Activated T-helper 1 cell treated with anti-CD3 and anti-CD28 coated beads, Interleukin-12 subunit alpha, Interleukin-12 subunit beta, Interleukin-2, Interleukin-4 antibody, amounts not matched to agents 30 ng/mL and 10 ng/mL and 1 ng/mL, durations not matched to agents 14 hours and 24 hours and 36 hours (primary cell): ENCODE data around the gene CNTNAP5. TPM values are rescaled to one million over a fixed set of nuclear protein-coding genes. Genes with fewer than 3 reads are reported as not detected.

Source experiments
- DNase-seq: peaks from one replicate; pipeline ENCODE4 v3.0.0; 2021; ENCODE audit warnings: low spot score
- H3K27ac Mint-ChIP-seq: one replicate; pipeline ENCODE4 v1.8.0; 2021; ENCODE audit warnings: mild to moderate bottlenecking, mixed read lengths
- H3K27me3 Mint-ChIP-seq: one replicate; pipeline ENCODE4 v1.8.0; 2022; ENCODE audit warnings: mild to moderate bottlenecking, moderate library complexity, mixed read lengths; ENCODE audit not compliant: insufficient read depth
- H3K36me3 Mint-ChIP-seq: one replicate; pipeline ENCODE4 v1.8.0; 2021; ENCODE audit warnings: low read depth, mixed read lengths
- H3K4me1 Mint-ChIP-seq: one replicate; pipeline ENCODE4 v1.8.0; 2021; ENCODE audit warnings: low read depth, mixed read lengths
- H3K4me3 Mint-ChIP-seq: one replicate; pipeline ENCODE4 v1.8.0; 2021; ENCODE audit warnings: mild to moderate bottlenecking, moderate library complexity, mixed read lengths
- H3K9me3 Mint-ChIP-seq: one replicate; pipeline ENCODE4 v1.8.0; 2021; ENCODE audit warnings: mixed read lengths
- intact Hi-C: fragments of 100-400 bp; cut with micrococcal nuclease; formaldehyde crosslinking; loops from one replicate; pipeline ENCODE4 v1.15.1; 2024
- total RNA-seq: library from RNA; stranded (reverse); gene quantifications from 2 replicates; pipeline ENCODE4 v1.2.3, GENCODE V29; 2022

The CNTNAP5 gene
- total RNA-seq, 1 donor from 2014 or later = not detected

DNA sequence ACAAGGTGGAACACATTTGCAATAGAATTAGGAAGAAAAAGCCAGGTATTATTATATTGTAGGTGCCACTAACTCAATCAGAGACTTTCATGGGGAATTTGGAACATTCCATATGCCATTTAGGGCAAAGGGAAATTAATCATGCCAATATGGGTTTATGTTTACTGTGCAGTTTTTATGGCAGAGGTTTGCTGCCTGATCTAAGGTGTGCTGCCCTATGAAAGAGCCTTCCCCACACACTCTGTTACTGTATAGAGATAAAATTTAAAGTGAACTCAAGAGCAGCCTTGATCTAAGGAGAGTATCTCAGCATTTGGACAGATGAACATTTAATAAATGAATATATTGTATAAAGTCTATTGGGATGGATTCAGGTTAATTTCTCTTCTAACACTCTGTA lies 771.6 kb downstream of the CNTNAP5 start:
- intact Hi-C loops = no loop called here
- no peaks in the 10 kb centered on the region for H3K27me3 Mint-ChIP-seq
- no peaks in the 10 kb centered on the region for H3K36me3 Mint-ChIP-seq
- no peak overlapping the region for H3K27ac Mint-ChIP-seq
- no peaks in the 10 kb centered on the region for H3K9me3 Mint-ChIP-seq
- DNase-seq = no peak
- H3K4me1 Mint-ChIP-seq = no peaks in the 10 kb centered on the region
- no peak overlapping the region for H3K4me3 Mint-ChIP-seq

DNA sequence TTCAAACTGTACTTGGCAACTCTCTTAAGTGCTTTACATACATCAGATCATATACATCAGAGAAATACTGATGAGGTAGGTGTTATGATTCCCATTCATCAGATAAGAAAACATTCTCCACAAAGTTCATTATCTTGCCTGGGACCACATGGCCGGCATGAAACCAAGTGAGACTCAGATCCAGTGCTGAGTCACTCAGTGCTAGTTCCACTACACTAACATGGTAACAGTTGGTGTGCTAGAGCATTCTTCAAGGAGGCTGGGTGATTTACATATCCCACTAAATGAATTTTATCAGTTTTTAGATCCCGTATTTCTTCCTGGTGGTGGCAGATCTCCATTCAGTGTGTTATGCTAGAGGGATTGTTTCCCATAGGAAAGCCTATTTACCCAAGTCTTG lies 772.0 kb downstream of the CNTNAP5 start:
- Mint-ChIP-seq H3K9me3 (no peaks in the 10 kb centered on the region), H3K4me3 (no peak overlapping the region), H3K4me1 (no peaks in the 10 kb centered on the region), H3K27me3 (no peaks in the 10 kb centered on the region), H3K27ac (no peak overlapping the region), H3K36me3 (no peaks in the 10 kb centered on the region)
- intact Hi-C loops = no loop called here
- DNase-seq = no peak

DNA sequence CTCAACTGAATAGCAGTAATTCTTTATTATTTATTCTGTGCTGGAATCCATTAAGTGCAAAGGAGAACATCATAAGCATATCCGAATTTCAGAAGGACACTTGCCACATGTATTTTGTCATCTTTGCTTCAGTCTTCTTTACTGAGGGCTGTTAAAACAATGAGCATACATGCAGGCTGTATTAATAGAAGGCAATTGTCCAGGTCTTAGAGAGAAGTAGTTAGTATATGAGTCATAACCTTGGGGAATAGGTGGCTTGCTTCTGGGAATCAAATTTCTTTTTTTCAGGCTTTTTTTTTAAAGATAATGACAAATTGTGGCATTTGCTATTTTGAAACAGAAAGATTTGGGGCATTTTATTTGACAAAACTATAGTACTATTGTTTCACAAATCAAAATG lies 773.5 kb downstream of the CNTNAP5 start:
- H3K4me3 Mint-ChIP-seq = no peak overlapping the region
- no peaks in the 10 kb centered on the region for H3K36me3 Mint-ChIP-seq
- H3K9me3 Mint-ChIP-seq = no peaks in the 10 kb centered on the region
- no peak overlapping the region for H3K27ac Mint-ChIP-seq
- H3K4me1 Mint-ChIP-seq = no peaks in the 10 kb centered on the region
- intact Hi-C loops = no loop called here
- no peak for DNase-seq
- no peaks in the 10 kb centered on the region for H3K27me3 Mint-ChIP-seq

DNA sequence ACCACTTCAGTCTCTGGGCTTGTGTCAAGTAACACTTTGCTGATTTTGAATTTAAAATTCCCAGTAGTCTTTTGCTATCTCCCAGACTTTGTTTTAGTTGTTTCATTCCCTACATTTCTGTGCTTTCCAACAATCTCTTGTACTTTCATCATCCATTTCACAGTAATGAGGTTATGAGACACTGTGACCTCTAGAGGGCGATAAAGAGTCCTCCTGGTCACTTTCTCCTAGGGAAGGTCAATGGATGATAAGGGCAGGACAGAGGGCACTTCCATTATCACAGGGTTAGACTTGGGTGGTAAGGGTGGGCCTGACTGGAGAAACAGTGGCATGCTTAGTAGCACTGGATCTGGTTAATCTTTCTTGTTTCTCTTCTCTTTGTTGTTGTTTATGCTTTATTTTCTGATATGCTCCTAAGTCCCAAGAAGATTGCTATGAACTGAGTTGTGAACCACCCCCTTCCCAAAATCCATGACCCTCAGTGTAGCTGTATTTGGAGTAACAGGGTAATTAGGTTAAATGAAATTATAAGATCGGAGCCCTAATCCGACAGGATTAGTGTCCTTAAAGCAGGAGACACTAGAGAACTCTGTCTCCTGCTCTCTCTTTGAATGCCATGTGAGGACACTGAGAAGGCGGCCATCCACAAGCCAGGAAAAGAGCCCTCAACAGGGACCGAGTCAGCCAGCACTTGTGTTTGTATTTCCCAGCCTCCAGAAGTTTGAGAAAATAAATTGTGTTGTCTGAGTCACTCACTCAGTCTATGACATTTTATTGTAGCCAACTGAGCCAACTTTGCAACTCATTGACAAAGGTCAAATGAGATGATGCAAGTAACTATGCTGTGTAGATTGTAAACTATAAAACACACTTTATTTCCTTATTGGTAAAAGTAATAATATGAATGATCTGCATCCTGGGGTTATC lies 779.2 kb downstream of the CNTNAP5 start:
- Mint-ChIP-seq H3K27me3 (no peaks in the 10 kb centered on the region), H3K36me3 (no peaks in the 10 kb centered on the region), H3K9me3 (no peaks in the 10 kb centered on the region), H3K4me1 (no peaks in the 10 kb centered on the region), H3K4me3 (no peak overlapping the region), H3K27ac (no peak overlapping the region)
- DNase-seq = no peak
- intact Hi-C loops = loop anchor here (5.0 kb wide), 1 partner anchor 1973 kb away; no protein-coding TSS in a partner anchor

DNA sequence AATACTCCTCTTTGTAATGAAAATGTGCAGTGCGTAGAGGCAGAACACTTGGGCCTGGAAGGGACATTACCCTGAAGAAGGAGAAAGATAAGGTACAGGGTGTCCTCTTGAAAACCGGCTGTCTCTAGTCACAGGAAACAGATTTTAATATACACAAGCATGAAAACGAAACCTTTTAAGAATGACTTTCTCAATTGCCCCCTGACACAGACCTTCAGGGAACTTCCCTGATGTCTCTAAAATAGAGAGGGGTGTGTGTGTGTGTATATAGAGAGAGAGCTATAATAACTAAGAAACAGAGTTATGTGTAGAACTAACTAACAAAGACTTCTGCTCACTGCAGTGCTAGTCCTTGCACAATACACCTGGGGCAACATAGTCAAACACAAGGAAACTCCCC lies 780.0 kb downstream of the CNTNAP5 start:
- H3K27me3 Mint-ChIP-seq = no peaks in the 10 kb centered on the region
- no peak for DNase-seq
- H3K4me3 Mint-ChIP-seq = no peak overlapping the region
- H3K9me3 Mint-ChIP-seq = no peaks in the 10 kb centered on the region
- H3K36me3 Mint-ChIP-seq = no peaks in the 10 kb centered on the region
- H3K27ac Mint-ChIP-seq = no peak overlapping the region
- intact Hi-C loops = no loop called here
- H3K4me1 Mint-ChIP-seq = no peaks in the 10 kb centered on the region

DNA sequence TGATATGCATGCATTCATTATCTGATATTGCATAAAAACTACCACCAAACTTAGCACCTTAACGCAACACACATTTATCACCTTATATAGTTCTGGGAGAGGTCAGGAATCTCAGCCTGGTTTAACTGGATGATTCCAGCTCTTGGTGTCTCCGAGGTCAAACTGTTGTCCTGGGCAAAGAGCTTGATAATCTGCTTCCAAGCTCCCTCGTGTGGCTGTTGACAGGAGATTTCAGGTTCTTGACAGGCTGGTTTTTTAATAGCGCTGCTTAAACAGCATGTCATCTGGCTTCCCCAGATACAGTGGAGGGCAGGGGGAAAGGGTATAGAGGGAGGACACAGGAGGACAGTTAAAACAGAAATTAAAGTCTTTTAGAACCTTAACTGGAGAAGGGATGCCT lies 785.0 kb downstream of the CNTNAP5 start:
- intact Hi-C loops = no loop called here
- DNase-seq = no peak
- Mint-ChIP-seq H3K4me1 (no peaks in the 10 kb centered on the region), H3K36me3 (no peaks in the 10 kb centered on the region), H3K4me3 (no peak overlapping the region), H3K27ac (no peak overlapping the region), H3K27me3 (no peaks in the 10 kb centered on the region), H3K9me3 (no peaks in the 10 kb centered on the region)

DNA sequence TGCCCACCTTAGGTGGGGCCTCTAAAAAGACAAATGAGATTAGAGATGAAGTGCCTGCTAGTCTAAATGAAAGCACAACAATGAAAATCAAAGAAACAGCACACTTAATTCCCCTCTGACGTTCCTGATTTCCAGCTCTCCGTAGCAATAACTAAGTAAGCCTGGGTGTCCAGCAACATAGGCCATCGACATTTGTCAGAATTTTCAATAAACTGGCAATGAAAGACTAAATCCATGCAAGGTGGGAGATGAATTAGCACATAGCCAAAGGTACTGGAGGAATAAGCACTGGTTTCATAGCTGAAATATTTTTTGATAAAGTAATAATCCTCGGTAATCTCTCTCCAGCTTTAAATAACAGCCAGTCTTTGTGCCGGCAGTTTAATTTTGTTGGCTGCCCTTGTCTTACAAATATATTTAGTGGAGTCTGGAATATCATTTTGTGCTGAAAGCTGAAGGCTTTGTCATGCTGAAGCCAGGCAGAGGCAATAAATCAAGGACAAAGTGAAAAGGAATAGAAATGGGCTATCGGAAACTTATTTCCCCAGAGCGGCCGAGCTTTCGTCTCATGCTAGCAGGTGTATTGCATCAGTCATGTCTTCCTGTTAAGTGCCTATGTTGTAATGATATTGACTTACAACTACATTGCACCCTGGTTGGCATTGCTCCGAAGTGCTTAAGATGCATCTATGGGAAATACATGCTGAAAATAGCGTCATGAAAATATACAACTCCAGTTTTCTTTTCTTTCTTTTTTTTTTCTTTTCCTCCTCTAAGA lies 790.1 kb downstream of the CNTNAP5 start:
- no peak overlapping the region for H3K4me3 Mint-ChIP-seq
- no peaks in the 10 kb centered on the region for H3K4me1 Mint-ChIP-seq
- H3K27ac Mint-ChIP-seq = no peak overlapping the region
- H3K9me3 Mint-ChIP-seq = no peaks in the 10 kb centered on the region
- no peak for DNase-seq
- intact Hi-C loops = no loop called here
- H3K36me3 Mint-ChIP-seq = no peaks in the 10 kb centered on the region
- no peaks in the 10 kb centered on the region for H3K27me3 Mint-ChIP-seq

DNA sequence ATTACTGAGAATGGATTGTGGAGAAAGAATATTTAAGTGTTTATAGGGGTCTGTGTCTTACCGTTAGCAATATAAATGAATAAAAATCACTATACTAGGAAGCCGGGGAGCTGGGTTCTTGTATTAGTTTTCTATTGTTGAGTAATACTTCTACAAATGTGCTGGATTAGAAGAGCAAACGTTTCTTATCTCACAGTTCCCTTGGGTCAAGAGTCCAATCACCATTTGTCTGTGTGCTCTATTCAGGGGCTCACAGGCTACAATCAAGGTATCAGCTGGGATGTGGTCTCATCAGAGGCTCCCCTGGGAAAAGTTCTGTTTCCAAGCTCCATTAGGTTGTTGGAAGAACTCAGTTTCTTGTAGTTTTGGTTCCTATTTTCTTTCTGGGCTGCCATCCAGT lies 790.9 kb downstream of the CNTNAP5 start:
- intact Hi-C loops = no loop called here
- H3K4me1 Mint-ChIP-seq = no peaks in the 10 kb centered on the region
- H3K9me3 Mint-ChIP-seq = no peaks in the 10 kb centered on the region
- no peak for DNase-seq
- no peaks in the 10 kb centered on the region for H3K36me3 Mint-ChIP-seq
- no peaks in the 10 kb centered on the region for H3K27me3 Mint-ChIP-seq
- no peak overlapping the region for H3K4me3 Mint-ChIP-seq
- no peak overlapping the region for H3K27ac Mint-ChIP-seq

DNA sequence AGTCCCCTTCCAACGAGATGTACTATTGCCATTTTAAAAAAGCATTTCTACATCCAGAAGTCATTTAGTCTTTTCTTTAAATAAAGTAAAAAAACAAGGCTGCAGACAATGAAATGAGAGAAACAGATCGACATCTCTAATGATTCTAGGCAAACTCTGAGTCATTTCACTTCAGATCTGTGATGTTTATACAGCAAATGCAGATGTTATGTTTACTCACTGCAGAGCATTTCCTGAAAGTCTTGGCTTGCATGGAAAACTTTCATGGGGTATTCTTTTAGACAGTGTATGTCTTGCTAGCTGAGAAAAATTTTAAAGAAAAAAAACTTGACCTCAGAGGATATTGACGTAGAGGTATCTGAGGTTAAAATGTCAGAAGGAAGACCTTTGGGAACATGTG lies 797.4 kb downstream of the CNTNAP5 start:
- Mint-ChIP-seq H3K4me1 (no peaks in the 10 kb centered on the region), H3K36me3 (no peaks in the 10 kb centered on the region), H3K27ac (no peak overlapping the region), H3K9me3 (peaks cover 4% of the 10 kb centered on the region), H3K27me3 (no peaks in the 10 kb centered on the region), H3K4me3 (no peak overlapping the region)
- DNase-seq = no peak
- intact Hi-C loops = no loop called here

DNA sequence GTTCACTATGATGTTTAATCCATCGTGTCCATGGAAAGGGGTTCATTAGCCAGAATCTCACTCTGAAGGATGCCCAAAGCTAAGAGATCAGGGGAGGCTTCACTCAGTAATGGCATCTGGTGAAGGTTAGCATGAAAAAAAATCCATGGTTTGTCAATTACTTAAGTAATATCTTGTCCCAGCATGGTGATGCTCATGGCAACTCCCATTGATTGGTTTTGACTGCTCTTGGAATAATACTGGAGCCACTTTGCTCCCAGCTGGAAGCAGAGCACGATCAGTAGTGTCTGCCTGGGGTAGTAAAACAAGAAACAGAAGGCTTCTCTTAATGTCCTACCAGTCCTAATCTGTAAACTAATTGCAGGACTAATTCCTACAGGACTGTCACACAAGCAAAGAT lies 799.4 kb downstream of the CNTNAP5 start:
- Mint-ChIP-seq H3K4me3 (no peak overlapping the region), H3K36me3 (no peaks in the 10 kb centered on the region), H3K4me1 (no peaks in the 10 kb centered on the region), H3K27me3 (no peaks in the 10 kb centered on the region), H3K9me3 (peaks cover 9% of the 10 kb centered on the region), H3K27ac (no peak overlapping the region)
- no peak for DNase-seq
- intact Hi-C loops = no loop called here

DNA sequence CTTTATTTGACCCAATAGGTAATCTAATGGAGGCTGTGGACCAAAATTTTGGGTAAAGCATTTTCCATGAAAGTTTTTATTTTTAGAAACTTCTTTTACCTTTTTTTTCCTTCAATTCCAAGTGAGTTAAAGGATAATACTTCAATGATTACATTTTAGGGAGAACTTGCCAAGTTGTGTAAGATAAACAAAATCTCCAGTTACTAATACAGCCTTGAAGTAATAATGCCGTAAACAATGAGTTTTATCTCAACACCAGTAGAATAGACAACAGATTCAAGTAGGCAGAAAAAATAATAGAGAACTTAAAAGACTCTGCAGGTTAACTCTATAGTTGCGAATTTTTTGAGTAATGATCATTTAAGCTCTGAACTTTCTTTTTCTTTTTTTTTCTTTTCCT lies 807.4 kb downstream of the CNTNAP5 start:
- no peak overlapping the region for H3K4me3 Mint-ChIP-seq
- H3K27ac Mint-ChIP-seq = no peak overlapping the region
- H3K36me3 Mint-ChIP-seq = no peaks in the 10 kb centered on the region
- H3K4me1 Mint-ChIP-seq = no peaks in the 10 kb centered on the region
- DNase-seq = no peak
- H3K9me3 Mint-ChIP-seq = peaks cover 9% of the 10 kb centered on the region
- no peaks in the 10 kb centered on the region for H3K27me3 Mint-ChIP-seq
- intact Hi-C loops = no loop called here

DNA sequence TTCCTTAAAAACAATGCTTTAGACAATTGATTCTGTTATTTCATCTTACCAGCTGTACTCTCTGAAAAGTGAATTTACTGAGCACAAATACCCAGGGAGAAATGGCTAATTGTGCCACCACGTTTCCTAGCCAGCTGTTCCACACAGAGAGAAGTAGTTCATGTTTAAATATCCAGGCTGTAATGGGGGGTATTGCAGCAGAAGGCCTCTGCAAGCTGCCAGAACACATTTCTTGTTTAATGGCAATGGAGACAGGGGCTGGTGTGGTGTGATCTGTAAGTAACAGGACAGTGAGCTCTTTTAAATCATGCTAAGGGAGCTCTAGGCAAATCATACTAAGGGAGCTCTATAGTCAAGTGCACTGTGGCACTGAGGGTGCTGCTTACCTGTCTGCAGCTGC lies 809.2 kb downstream of the CNTNAP5 start:
- H3K4me3 Mint-ChIP-seq = no peak overlapping the region
- H3K27ac Mint-ChIP-seq = no peak overlapping the region
- DNase-seq = no peak
- no peaks in the 10 kb centered on the region for H3K36me3 Mint-ChIP-seq
- H3K4me1 Mint-ChIP-seq = no peaks in the 10 kb centered on the region
- intact Hi-C loops = no loop called here
- H3K9me3 Mint-ChIP-seq = peaks cover 10% of the 10 kb centered on the region
- no peaks in the 10 kb centered on the region for H3K27me3 Mint-ChIP-seq

DNA sequence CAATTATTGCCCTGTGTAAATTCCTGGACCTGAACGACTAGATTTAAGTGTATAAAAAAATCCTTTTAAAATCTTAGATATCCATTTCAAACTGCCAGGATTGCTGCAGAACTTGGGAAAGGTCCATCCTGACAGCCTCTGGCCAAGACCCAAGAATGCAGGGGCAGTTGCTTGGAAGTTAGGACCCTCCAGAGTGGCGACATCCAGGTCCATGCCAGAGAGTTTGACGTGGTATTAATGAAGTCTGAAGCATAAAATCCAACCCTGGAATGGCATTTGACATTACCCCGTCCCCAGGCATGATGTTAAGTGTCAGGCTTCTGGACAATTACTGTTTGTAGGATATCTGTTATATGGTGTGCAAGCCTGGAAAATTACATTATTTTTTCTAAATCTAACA lies 810.2 kb downstream of the CNTNAP5 start:
- H3K27ac Mint-ChIP-seq = no peak overlapping the region
- no peak for DNase-seq

More for the DNA sequence above, 810.2 kb downstream of the CNTNAP5 start:
- Mint-ChIP-seq H3K36me3 (no peaks in the 10 kb centered on the region), H3K9me3 (peaks cover 10% of the 10 kb centered on the region), H3K4me3 (no peak overlapping the region), H3K4me1 (no peaks in the 10 kb centered on the region), H3K27me3 (no peaks in the 10 kb centered on the region)
- intact Hi-C loops = no loop called here
